Naive B cell (primary cell): ENCODE measurements around the gene C19orf25. TPM values are rescaled to one million over a fixed set of nuclear protein-coding genes. Genes with fewer than 3 reads are reported as not detected.
A peak's percentile ranks its signal among the peaks of the same experiment; 100 is the strongest.
"Not testable (repeated sequence)": the region's sequence is repeated elsewhere in the genome, so short reads cannot be mapped to it uniquely, and the experiment has no call there.

Experiments
- ATAC-seq, 2 donors: fragments of 150-1000 bp; cut with Tn5 transposase; 2 replicates each; pipeline ENCODE4 v1.10.0; 2021; ENCODE audit warnings: low read depth in 2 of 2, mild to moderate bottlenecking in 2 of 2, moderate library complexity in 2 of 2
- DNase-seq: peaks from one replicate; pipeline ENCODE4 v3.0.0; 2022
- H3K27ac Mint-ChIP-seq, 6 donors: one replicate each; pipeline ENCODE4 v1.8.0; 2020 to 2022; ENCODE audit warnings: mild to moderate bottlenecking in 6 of 6, mixed read lengths in 6 of 6, moderate library complexity in 5 of 6, inconsistent platforms in 2 of 6
- H3K27me3 Mint-ChIP-seq, 3 donors: one replicate each; pipeline ENCODE4 v1.8.0; 2021 to 2022; ENCODE audit warnings: mixed read lengths in 3 of 3, mild to moderate bottlenecking in 1 of 3
- H3K36me3 Mint-ChIP-seq, 2 donors: one replicate each; pipeline ENCODE4 v1.8.0; 2020 to 2022; ENCODE audit warnings: mixed read lengths in 2 of 2, inconsistent platforms in 1 of 2, mild to moderate bottlenecking in 1 of 2
- H3K4me1 Mint-ChIP-seq, 3 donors: one replicate each; pipeline ENCODE4 v1.8.0; 2020 to 2022; ENCODE audit warnings: mixed read lengths in 3 of 3, inconsistent platforms in 1 of 3, mild to moderate bottlenecking in 1 of 3, moderate library complexity in 1 of 3
- H3K4me3 Mint-ChIP-seq, 8 donors: one replicate each; pipeline ENCODE4 v1.8.0; 2020 to 2022; ENCODE audit warnings: mild to moderate bottlenecking in 8 of 8, mixed read lengths in 8 of 8, moderate library complexity in 8 of 8, inconsistent platforms in 2 of 8
- H3K9me3 Mint-ChIP-seq, 7 donors: one replicate each; pipeline ENCODE4 v1.8.0; 2020 to 2022; ENCODE audit warnings: mixed read lengths in 7 of 7, mild to moderate bottlenecking in 5 of 7, inconsistent platforms in 2 of 7, moderate library complexity in 1 of 7
- polyA plus RNA-seq, 6 donors: library from polyadenylated mRNA; unstranded; fragments of 300-500 nt; fragmentation: Illumina TruSeq; gene quantifications; one replicate each; pipeline ENCODE4 v1.2.3, GENCODE V29; 2021; ENCODE audit warnings: low read depth in 6 of 6

Gene C19orf25
- polyA plus RNA-seq, 6 donors from 2014 or later, result 39.0 to 78.2 (median 46.9) TPM

GRCh38 chr19:1520203-1520780 lies 41.3 kb upstream of the C19orf25 start:
- peaks cover 28 to 63% (median 42%) of the 10 kb centered on the region in 3 donors for H3K27me3 Mint-ChIP-seq
- H3K9me3 Mint-ChIP-seq, result peaks cover 0 to 8% (median 0%) of the 10 kb centered on the region in 7 donors
- no peak for ATAC-seq

GRCh38 chr19:1519802-1520201 lies 40.8 kb upstream of the C19orf25 start:
- not testable (repeated sequence) for H3K9me3 Mint-ChIP-seq, H3K4me3 Mint-ChIP-seq, H3K4me1 Mint-ChIP-seq, DNase-seq, H3K27ac Mint-ChIP-seq, ATAC-seq
- peaks cover 0 to 15% of the 10 kb centered on the region in 2 donors for H3K36me3 Mint-ChIP-seq
- peaks cover 25 to 63% (median 38%) of the 10 kb centered on the region in 3 donors for H3K27me3 Mint-ChIP-seq

More at GRCh38 chr19:1520203-1520780, 41.3 kb upstream of the C19orf25 start:
- H3K4me3 Mint-ChIP-seq, result no peak overlapping the region
- H3K36me3 Mint-ChIP-seq, result peaks cover 0 to 17% of the 10 kb centered on the region in 2 donors
- DNase-seq, result no peak
- H3K27ac Mint-ChIP-seq, result no peak overlapping the region
- H3K4me1 Mint-ChIP-seq, result peaks cover 5 to 7% (median 7%) of the 10 kb centered on the region in 3 donors

- Mint-ChIP-seq H3K27me3 (peaks cover 20 to 67% (median 38%) of the 10 kb centered on the region in 3 donors), H3K4me1 (peaks cover 0 to 4% (median 2%) of the 10 kb centered on the region in 3 donors), H3K27ac (no peak overlapping the region), H3K4me3 (no peak overlapping the region), H3K9me3 (peaks cover 0 to 7% (median 0%) of the 10 kb centered on the region in 7 donors), H3K36me3 (peaks cover 0 to 9% of the 10 kb centered on the region in 2 donors)
- DNase-seq (no peak), ATAC-seq (no peak)
Measured at GRCh38 chr19:1518471-1518870, 39.5 kb upstream of the C19orf25 start.

GRCh38 chr19:1516395-1516753 lies 37.4 kb upstream of the C19orf25 start:
- ATAC-seq (no peak), DNase-seq (no peak)
- peak overlapping the region in 1 of 8 donors; percentile 30 for H3K4me3 Mint-ChIP-seq
- H3K36me3 Mint-ChIP-seq, result peaks cover 0 to 9% of the 10 kb centered on the region in 2 donors
- H3K9me3 Mint-ChIP-seq, result peaks cover 0 to 7% (median 0%) of the 10 kb centered on the region in 7 donors
- H3K27ac Mint-ChIP-seq, result no peak overlapping the region
- H3K4me1 Mint-ChIP-seq, result peaks cover 0 to 9% (median 4%) of the 10 kb centered on the region in 3 donors
- peaks cover 11 to 60% (median 36%) of the 10 kb centered on the region in 3 donors for H3K27me3 Mint-ChIP-seq

- Mint-ChIP-seq H3K9me3 (peaks cover 0 to 7% (median 0%) of the 10 kb centered on the region in 7 donors), H3K36me3 (peaks cover 0 to 9% of the 10 kb centered on the region in 2 donors), H3K27ac (peak overlapping the region in 1 of 6 donors; percentile 47), H3K4me1 (peaks cover 0 to 9% (median 4%) of the 10 kb centered on the region in 3 donors), H3K27me3 (peaks cover 18 to 70% (median 49%) of the 10 kb centered on the region in 3 donors), H3K4me3 (peak overlapping the region in 1 of 8 donors; percentile 22)
- DNase-seq (no peak), ATAC-seq (no peak)
Measured at GRCh38 chr19:1514986-1515721, 36.1 kb upstream of the C19orf25 start.

- DNase-seq, result no peak
- Mint-ChIP-seq H3K27me3 (peaks cover 23 to 78% (median 55%) of the 10 kb centered on the region in 3 donors), H3K36me3 (peaks cover 0 to 9% of the 10 kb centered on the region in 2 donors), H3K4me3 (peak overlapping the region in 3 of 8 donors; percentile 22 to 48 (median 40)), H3K4me1 (peaks cover 0 to 9% (median 8%) of the 10 kb centered on the region in 3 donors), H3K9me3 (peaks cover 0 to 7% (median 0%) of the 10 kb centered on the region in 7 donors), H3K27ac (no peak overlapping the region)
- ATAC-seq, result no peak
Measured at GRCh38 chr19:1514295-1514661, 35.3 kb upstream of the C19orf25 start.

- ATAC-seq (peak; percentile 70 to 74), DNase-seq (peak; percentile 41)
- Mint-ChIP-seq H3K27ac (peak overlapping the region in 1 of 6 donors; percentile 30), H3K4me3 (peak overlapping the region in 3 of 8 donors; percentile 40 to 52 (median 48)), H3K27me3 (peaks cover 23 to 80% (median 52%) of the 10 kb centered on the region in 3 donors), H3K4me1 (peaks cover 0 to 9% (median 8%) of the 10 kb centered on the region in 3 donors), H3K36me3 (peaks cover 0 to 9% of the 10 kb centered on the region in 2 donors), H3K9me3 (peaks cover 0 to 9% (median 2%) of the 10 kb centered on the region in 7 donors)
Measured at GRCh38 chr19:1513499-1514294, 34.7 kb upstream of the C19orf25 start.

- DNase-seq (peak; percentile 19), ATAC-seq (peak; percentile 44 to 50)
- Mint-ChIP-seq H3K36me3 (peaks cover 0 to 11% of the 10 kb centered on the region in 2 donors), H3K4me1 (peaks cover 2 to 11% (median 10%) of the 10 kb centered on the region in 3 donors), H3K4me3 (peak within 1 kb of the TSS in 5 of 8 donors; percentile 52 to 71 (median 60)), H3K27ac (peak within 1 kb of the TSS in 3 of 6 donors; percentile 41 to 85 (median 54)), H3K9me3 (peaks cover 0 to 10% (median 4%) of the 10 kb centered on the region in 7 donors), H3K27me3 (peaks cover 24 to 79% (median 48%) of the 10 kb centered on the region in 3 donors)
Measured at GRCh38 chr19:1512671-1513498, 33.9 kb upstream of the C19orf25 start, which contains the start of gene ADAMTSL5. ADAMTSL5 (minus strand) TSS chr19:1513019; CDS start chr19:1510943, 2,076 bp downstream.

GRCh38 chr19:1511318-1512317 lies 32.6 kb upstream of the C19orf25 start:
- Mint-ChIP-seq H3K27ac (no peak overlapping the region), H3K4me1 (peaks cover 10 to 20% (median 15%) of the 10 kb centered on the region in 3 donors), H3K4me3 (peak overlapping the region in 4 of 8 donors; percentile 18 to 71 (median 54)), H3K9me3 (peaks cover 0 to 10% (median 8%) of the 10 kb centered on the region in 7 donors), H3K36me3 (peaks cover 0 to 11% of the 10 kb centered on the region in 2 donors), H3K27me3 (peaks cover 28 to 80% (median 48%) of the 10 kb centered on the region in 3 donors)
- DNase-seq, result no peak
- ATAC-seq, result no peak

- Mint-ChIP-seq H3K4me3 (peak overlapping the region in 1 of 8 donors; percentile 72), H3K9me3 (peaks cover 0 to 10% (median 8%) of the 10 kb centered on the region in 7 donors), H3K27ac (peak overlapping the region in 1 of 6 donors; percentile 28), H3K4me1 (peaks cover 10 to 24% (median 19%) of the 10 kb centered on the region in 3 donors), H3K36me3 (peaks cover 0 to 7% of the 10 kb centered on the region in 2 donors), H3K27me3 (peaks cover 22 to 82% (median 48%) of the 10 kb centered on the region in 3 donors)
- DNase-seq, result no peak
- no peak for ATAC-seq
Measured at GRCh38 chr19:1510807-1511206, 31.8 kb upstream of the C19orf25 start.

GRCh38 chr19:1510442-1510806 lies 31.4 kb upstream of the C19orf25 start:
- ATAC-seq (no peak), DNase-seq (no peak)
- peaks cover 23 to 82% (median 52%) of the 10 kb centered on the region in 3 donors for H3K27me3 Mint-ChIP-seq
- peaks cover 0 to 7% of the 10 kb centered on the region in 2 donors for H3K36me3 Mint-ChIP-seq
- H3K9me3 Mint-ChIP-seq, result peaks cover 0 to 12% (median 9%) of the 10 kb centered on the region in 7 donors
- H3K4me1 Mint-ChIP-seq, result peaks cover 10 to 24% (median 19%) of the 10 kb centered on the region in 3 donors
- H3K27ac Mint-ChIP-seq, result no peak overlapping the region
- no peak overlapping the region for H3K4me3 Mint-ChIP-seq
